Erythroblast (primary cell): ENCODE measurements around the gene GSTM1.
"Not testable (repeated sequence)": the region's sequence is repeated elsewhere in the genome, so short reads cannot be mapped to it uniquely, and the experiment has no call there.

ENCODE experiments used
- GATA1 ChIP-seq: IDR thresholded peaks from 2 replicates; pipeline ENCODE4 v1.6.1; 2011; ENCODE audit warnings: low read depth, mild to moderate bottlenecking, control low read depth, low read length, moderate library complexity
- POLR2A ChIP-seq: IDR thresholded peaks from 2 replicates; pipeline ENCODE4 v1.6.1; 2011; ENCODE audit warnings: mild to moderate bottlenecking, low read length

DNA sequence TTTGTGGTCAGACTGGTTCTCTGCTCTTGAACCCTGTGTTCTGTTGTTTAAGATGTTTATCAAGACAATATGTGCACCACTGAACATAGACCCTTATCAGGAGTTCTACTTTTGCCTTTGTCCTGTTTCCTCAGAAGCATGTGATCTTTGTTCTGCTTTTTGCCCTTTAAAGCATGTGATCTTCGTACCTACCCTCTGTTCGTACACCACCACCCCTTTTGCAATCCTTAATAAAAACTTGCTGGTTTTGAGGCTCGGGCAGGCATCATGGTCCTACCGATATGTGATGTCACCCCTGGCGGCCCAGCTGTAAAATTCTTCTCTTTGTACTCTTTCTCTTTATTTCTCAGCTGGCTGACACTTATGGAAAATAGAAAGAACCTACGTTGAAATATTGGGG lies 2.8 kb upstream of the GSTM1 start:
- TF ChIP-seq POLR2A, GATA1: not testable (repeated sequence)
